ENCODE results near the gene STX3.
"Not testable (repeated sequence)": the region's sequence is repeated elsewhere in the genome, so short reads cannot be mapped to it uniquely, and the experiment has no call there.

Gene STX3

GRCh38 chr11:59773083-59773440 lies 17.9 kb downstream of the STX3 start:
- Histone ChIP-seq H3K9ac (ENCODE audit: insufficient read length) (no peak overlapping the region), H3K36me3 (ENCODE audit: insufficient read depth, low read length) (no peaks in the 10 kb centered on the region), H3K9me3 (ENCODE audit: low read depth, low read length) (no peaks in the 10 kb centered on the region), H3K4me3 (no peak overlapping the region), H3K27ac (no peak overlapping the region)
- no peak for TF ChIP-seq FOXP2 (optimal IDR thresholded peaks at IDR 0.05; ENCODE audit: control extremely low read depth, extremely low read length, insufficient read depth)
- TF ChIP-seq POLR2AphosphoS5 (IDR thresholded peaks at IDR 0.05; ENCODE audit: borderline replicate concordance, low read depth, low read length) = no peak
- TF ChIP-seq EZH2 (IDR thresholded peaks at IDR 0.05) = no peak
- DNase-seq (ENCODE audit: low read depth, low spot score) = no peak

DNA sequence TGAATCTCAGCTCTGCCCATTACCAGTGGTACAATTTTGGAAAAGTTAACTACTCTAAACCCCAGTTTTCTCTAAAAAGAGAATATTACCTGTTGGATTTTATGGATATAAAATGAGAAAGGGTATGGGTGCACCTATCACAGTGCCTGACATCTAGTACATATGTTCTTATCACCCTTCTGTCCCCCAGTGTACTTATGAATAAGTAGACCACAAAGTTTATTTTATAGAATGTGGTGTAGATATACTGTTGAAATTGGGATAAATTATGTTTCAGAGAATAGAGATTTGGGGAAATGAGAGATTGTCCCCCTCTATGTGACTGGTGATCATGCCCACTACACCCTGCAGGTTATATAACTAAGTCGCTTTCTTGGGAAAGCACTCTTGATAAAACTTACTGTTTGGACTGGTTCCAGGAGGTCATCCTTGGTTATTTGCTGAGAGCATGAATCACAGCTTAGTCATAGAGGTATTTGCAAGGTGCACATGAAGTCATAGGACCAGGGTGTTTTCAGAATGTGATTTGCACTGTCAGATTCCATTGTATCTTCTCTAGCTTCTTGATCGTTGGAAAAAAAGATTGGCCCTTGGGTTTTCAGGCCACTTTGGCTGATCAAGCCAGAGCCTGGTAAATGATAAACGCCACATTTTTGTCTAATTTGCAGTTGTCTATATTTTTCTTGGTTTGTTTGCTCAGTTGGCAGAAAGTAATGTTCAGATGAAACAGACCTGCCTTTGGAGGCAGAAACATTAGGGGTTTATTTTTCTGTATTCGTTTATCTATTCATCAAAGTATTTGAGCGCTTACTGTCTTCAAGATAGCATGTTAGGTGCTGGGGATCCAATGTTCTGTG lies 21.3 kb downstream of the STX3 start:
- Histone ChIP-seq H3K9me3 (ENCODE audit: low read depth, low read length) (no peaks in the 10 kb centered on the region), H3K27ac (no peak overlapping the region), H3K36me3 (ENCODE audit: insufficient read depth, low read length) (no peaks in the 10 kb centered on the region), H3K9ac (ENCODE audit: insufficient read length) (no peak overlapping the region), H3K4me3 (no peak overlapping the region)
- no peak for DNase-seq (ENCODE audit: low read depth, low spot score)
- TF ChIP-seq POLR2AphosphoS5 (IDR thresholded peaks at IDR 0.05; ENCODE audit: borderline replicate concordance, low read depth, low read length) = no peak
- TF ChIP-seq FOXP2 (optimal IDR thresholded peaks at IDR 0.05; ENCODE audit: control extremely low read depth, extremely low read length, insufficient read depth) = no peak
- TF ChIP-seq EZH2 (IDR thresholded peaks at IDR 0.05) = no peak

DNA sequence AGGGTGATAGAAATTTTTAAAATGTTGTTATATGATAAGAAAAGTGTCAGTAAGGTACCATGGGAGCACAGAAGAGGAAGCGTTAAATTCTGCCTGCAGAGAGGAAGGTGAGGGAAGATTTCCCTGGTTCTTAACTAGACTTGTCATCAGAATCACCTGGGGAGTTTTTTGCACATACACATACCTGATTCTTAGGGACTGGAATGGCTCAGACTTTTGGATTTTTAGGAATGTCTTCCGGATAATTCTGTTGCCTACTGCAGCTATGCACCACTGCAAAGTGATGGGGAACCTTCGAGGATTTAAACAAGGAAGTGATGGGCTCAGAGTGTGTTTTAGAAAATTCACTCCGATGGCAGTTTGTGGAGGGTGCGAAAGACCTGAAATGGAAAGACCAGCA lies 21.9 kb downstream of the STX3 start:
- Histone ChIP-seq H3K27ac (no peak overlapping the region), H3K9ac (ENCODE audit: insufficient read length) (no peak overlapping the region), H3K4me3 (no peak overlapping the region), H3K36me3 (ENCODE audit: insufficient read depth, low read length) (no peaks in the 10 kb centered on the region), H3K9me3 (ENCODE audit: low read depth, low read length) (no peaks in the 10 kb centered on the region)
- no peak for DNase-seq (ENCODE audit: low read depth, low spot score)
- TF ChIP-seq POLR2AphosphoS5 (IDR thresholded peaks at IDR 0.05; ENCODE audit: borderline replicate concordance, low read depth, low read length) (no peak), EZH2 (IDR thresholded peaks at IDR 0.05) (no peak), FOXP2 (optimal IDR thresholded peaks at IDR 0.05; ENCODE audit: control extremely low read depth, extremely low read length, insufficient read depth) (no peak)

DNA sequence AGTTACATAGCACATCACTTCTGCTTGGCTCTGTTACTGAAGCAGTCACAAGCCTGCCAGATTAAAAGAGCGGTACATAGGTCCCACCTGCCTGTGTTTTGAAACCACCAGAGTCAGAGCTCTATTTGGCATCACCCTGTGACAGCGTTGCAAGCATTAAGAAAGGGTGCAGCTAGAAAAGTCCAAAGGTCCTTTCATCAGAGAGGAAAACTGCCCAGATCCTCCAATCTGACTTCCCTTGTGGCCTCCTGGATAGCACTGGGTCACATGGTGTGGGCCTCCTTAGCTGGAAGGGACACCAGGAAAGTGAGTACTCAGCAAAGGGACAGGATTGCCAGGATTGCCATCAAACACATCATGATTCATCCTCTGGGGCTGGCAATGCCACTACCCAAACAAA lies 22.9 kb downstream of the STX3 start:
- Histone ChIP-seq H3K9ac (ENCODE audit: insufficient read length) (no peak overlapping the region), H3K36me3 (ENCODE audit: insufficient read depth, low read length) (no peaks in the 10 kb centered on the region), H3K4me3 (no peak overlapping the region), H3K9me3 (ENCODE audit: low read depth, low read length) (no peaks in the 10 kb centered on the region), H3K27ac (no peak overlapping the region)
- no peak for TF ChIP-seq EZH2 (IDR thresholded peaks at IDR 0.05)
- TF ChIP-seq POLR2AphosphoS5 (IDR thresholded peaks at IDR 0.05; ENCODE audit: borderline replicate concordance, low read depth, low read length) = no peak
- no peak for TF ChIP-seq FOXP2 (optimal IDR thresholded peaks at IDR 0.05; ENCODE audit: control extremely low read depth, extremely low read length, insufficient read depth)
- DNase-seq (ENCODE audit: low read depth, low spot score) = no peak

GRCh38 chr11:59779487-59779886 lies 24.3 kb downstream of the STX3 start:
- TF ChIP-seq EZH2 (IDR thresholded peaks at IDR 0.05) (no peak), FOXP2 (optimal IDR thresholded peaks at IDR 0.05; ENCODE audit: control extremely low read depth, extremely low read length, insufficient read depth) (no peak), POLR2AphosphoS5 (IDR thresholded peaks at IDR 0.05; ENCODE audit: borderline replicate concordance, low read depth, low read length) (no peak)
- DNase-seq (ENCODE audit: low read depth, low spot score) = no peak
- Histone ChIP-seq H3K4me3 (no peak overlapping the region), H3K27ac (no peak overlapping the region), H3K36me3 (ENCODE audit: insufficient read depth, low read length) (no peaks in the 10 kb centered on the region), H3K9me3 (ENCODE audit: low read depth, low read length) (no peaks in the 10 kb centered on the region), H3K9ac (ENCODE audit: insufficient read length) (no peak overlapping the region)

DNA sequence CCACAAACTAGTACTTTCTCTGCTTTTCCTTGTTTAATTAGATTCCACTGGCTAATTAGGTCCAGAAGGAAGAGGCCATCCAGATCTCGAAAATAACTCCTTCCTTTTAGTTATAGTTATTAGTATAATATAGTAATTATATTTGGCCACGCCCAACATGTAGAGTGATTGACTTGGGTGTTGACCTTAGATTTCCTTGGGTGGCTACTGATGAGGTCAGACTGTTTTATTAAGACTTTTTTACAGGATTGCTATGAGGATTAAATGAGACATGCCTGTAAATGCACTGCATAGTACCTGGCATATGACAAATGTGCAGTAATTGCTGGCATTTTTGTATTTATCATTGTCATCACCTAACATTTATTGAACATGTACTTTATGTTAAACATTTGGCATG lies 26.9 kb downstream of the STX3 start:
- no peak for DNase-seq (ENCODE audit: low read depth, low spot score)
- H3K4me3 ChIP-seq = no peak overlapping the region
- no peak overlapping the region for H3K27ac ChIP-seq
- H3K36me3 ChIP-seq (ENCODE audit: insufficient read depth, low read length) = no peaks in the 10 kb centered on the region
- no peak overlapping the region for H3K9ac ChIP-seq (ENCODE audit: insufficient read length)
- TF ChIP-seq FOXP2 (optimal IDR thresholded peaks at IDR 0.05; ENCODE audit: control extremely low read depth, extremely low read length, insufficient read depth) (no peak), EZH2 (IDR thresholded peaks at IDR 0.05) (no peak), POLR2AphosphoS5 (IDR thresholded peaks at IDR 0.05; ENCODE audit: borderline replicate concordance, low read depth, low read length) (no peak)
- no peaks in the 10 kb centered on the region for H3K9me3 ChIP-seq (ENCODE audit: low read depth, low read length)

DNA sequence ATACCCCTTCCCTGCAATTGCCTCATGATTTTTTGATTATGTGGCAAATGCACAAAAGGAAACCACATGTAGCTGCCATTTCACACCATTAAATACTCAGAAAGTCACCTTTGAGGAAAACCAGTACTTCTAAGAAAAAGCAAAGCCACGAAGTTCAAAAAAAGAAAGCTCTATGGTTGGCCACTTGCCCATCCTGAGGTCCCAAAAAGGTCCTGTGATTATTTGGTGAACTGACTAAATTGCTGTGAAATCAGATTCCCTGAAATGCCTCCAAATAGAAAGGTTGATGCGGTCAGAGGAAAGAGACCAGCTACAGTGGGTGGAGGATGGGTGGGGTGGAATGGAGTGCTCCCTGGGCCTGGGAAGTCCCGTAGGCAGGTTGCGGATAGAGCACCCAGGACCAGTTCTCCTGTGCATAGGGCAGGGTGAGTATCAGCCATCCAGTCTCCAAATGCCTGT lies 28.5 kb downstream of the STX3 start:
- TF ChIP-seq POLR2AphosphoS5 (IDR thresholded peaks at IDR 0.05; ENCODE audit: borderline replicate concordance, low read depth, low read length) = no peak
- TF ChIP-seq EZH2 (IDR thresholded peaks at IDR 0.05) = no peak
- no peak for TF ChIP-seq FOXP2 (optimal IDR thresholded peaks at IDR 0.05; ENCODE audit: control extremely low read depth, extremely low read length, insufficient read depth)
- no peak overlapping the region for H3K9ac ChIP-seq (ENCODE audit: insufficient read length)
- no peak for DNase-seq (ENCODE audit: low read depth, low spot score)
- no peaks in the 10 kb centered on the region for H3K36me3 ChIP-seq (ENCODE audit: insufficient read depth, low read length)
- no peak overlapping the region for H3K4me3 ChIP-seq
- no peak overlapping the region for H3K27ac ChIP-seq
- no peaks in the 10 kb centered on the region for H3K9me3 ChIP-seq (ENCODE audit: low read depth, low read length)

DNA sequence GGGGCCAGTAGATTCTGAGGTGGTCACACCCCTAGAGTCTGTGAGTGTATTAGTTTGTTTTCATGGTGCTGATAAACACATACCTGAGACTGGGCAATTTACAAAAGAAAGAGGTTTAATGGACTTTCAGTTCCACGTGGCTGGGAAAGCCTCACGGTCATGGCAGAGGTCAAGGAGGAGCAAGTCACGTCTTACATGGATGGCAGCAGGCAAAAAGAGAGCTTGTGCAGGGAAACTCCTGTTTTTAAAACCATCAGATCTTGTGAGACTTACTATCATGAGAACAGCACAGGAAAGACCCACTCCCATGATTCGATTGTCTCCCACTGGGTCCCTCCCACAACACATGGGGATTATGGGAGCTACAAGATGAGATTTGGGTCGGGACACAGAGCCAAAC lies 29.3 kb downstream of the STX3 start:
- not testable (repeated sequence) for DNase-seq (ENCODE audit: low read depth, low spot score); H3K4me3 ChIP-seq; H3K27ac ChIP-seq; H3K9ac ChIP-seq (ENCODE audit: insufficient read length); H3K36me3 ChIP-seq (ENCODE audit: insufficient read depth, low read length); H3K9me3 ChIP-seq (ENCODE audit: low read depth, low read length)

- no peak for TF ChIP-seq POLR2AphosphoS5 (IDR thresholded peaks at IDR 0.05; ENCODE audit: borderline replicate concordance, low read depth, low read length)
- TF ChIP-seq FOXP2 (optimal IDR thresholded peaks at IDR 0.05; ENCODE audit: control extremely low read depth, extremely low read length, insufficient read depth) = no peak
- TF ChIP-seq EZH2 (IDR thresholded peaks at IDR 0.05) = no peak
- Histone ChIP-seq H3K9me3 (ENCODE audit: low read depth, low read length) (no peaks in the 10 kb centered on the region), H3K4me3 (no peak overlapping the region), H3K27ac (no peak overlapping the region), H3K36me3 (ENCODE audit: insufficient read depth, low read length) (no peaks in the 10 kb centered on the region), H3K9ac (ENCODE audit: insufficient read length) (no peak overlapping the region)
- DNase-seq (ENCODE audit: low read depth, low spot score) = no peak
Measured at GRCh38 chr11:59785818-59786217, 30.6 kb downstream of the STX3 start.

Data from SK-N-MC (cell line).